H1 (cell line): ENCODE results near the gene ARL6IP4. TPM values are rescaled to one million over a fixed set of nuclear protein-coding genes. Genes with fewer than 3 reads are reported as not detected.
A peak's percentile ranks its signal among the peaks of the same experiment; 100 is the strongest.

Experiments
- CTCF ChIA-PET: fragments of 300-600 bp; sonication (Branson Sonifier 250); formaldehyde crosslinking; loops from one replicate; lab custom pipeline; 2021; ENCODE audit not compliant: partially characterized antibody; lab: Charles Lee
- POLR2A ChIA-PET: fragments of 300-600 bp; sonication (Branson Sonifier 250); formaldehyde crosslinking; loops from one replicate; lab custom pipeline; 2021; ENCODE audit warnings: inconsistent platforms; ENCODE audit not compliant: partially characterized antibody; lab: Charles Lee
- DNase-seq, 2 experiments: peaks; one replicate each; pipeline versions ENCODE4 v3.0.0 to v3.0.0-alpha.2; 2010 to 2022; ENCODE audit warnings: low spot score in 2 of 2, low read depth in 1 of 2, mixed read lengths in 1 of 2
- FAIRE-seq: peaks from 2 replicates; lab custom pipeline; 2011; peaks lifted over from hg19 to GRCh38; lab: Jason Lieb, UNC
- H2AFZ ChIP-seq: 2 replicates; pipeline ENCODE4 v1.8.1; 2012; ENCODE audit warnings: low read length, inconsistent platforms
- H2AK5ac ChIP-seq: 2 replicates; pipeline ENCODE4 v1.6.1; 2013; ENCODE audit warnings: low read depth, low read length
- H2BK120ac ChIP-seq: replicated peaks from 2 replicates; pipeline ENCODE3; 2013; ENCODE audit warnings: low read depth, low read length, inconsistent platforms
- H2BK12ac ChIP-seq: 2 replicates; pipeline ENCODE4 v1.6.1; 2013; ENCODE audit warnings: low read depth, low read length
- H2BK15ac ChIP-seq: 2 replicates; pipeline ENCODE4 v1.6.1; 2013; ENCODE audit warnings: low read length
- H2BK20ac ChIP-seq: 2 replicates; pipeline ENCODE4 v1.6.1; 2013; ENCODE audit warnings: low read length
- H2BK5ac ChIP-seq: 2 replicates; pipeline ENCODE4 v1.6.1; 2013; ENCODE audit warnings: low read depth, low read length
- H3K14ac ChIP-seq: 2 replicates; pipeline ENCODE4 v1.6.1; 2013; ENCODE audit warnings: inconsistent platforms; ENCODE audit not compliant: insufficient read length
- H3K18ac ChIP-seq: 2 replicates; pipeline ENCODE4 v1.6.1; 2013; ENCODE audit warnings: low read length; ENCODE audit errors: extremely low read depth
- H3K23ac ChIP-seq: 2 replicates; pipeline ENCODE4 v1.6.1; 2013; ENCODE audit warnings: inconsistent platforms; ENCODE audit not compliant: insufficient read length
- H3K23me2 ChIP-seq: 2 replicates; pipeline ENCODE4 v1.6.1; 2013; ENCODE audit warnings: low read depth, low read length
- H3K27ac ChIP-seq: 2 replicates; pipeline ENCODE4 v1.6.1; 2011; ENCODE audit warnings: low read depth, low read length, inconsistent platforms
- H3K27me3 ChIP-seq, 4 experiments: replicated peaks in 1 of 4; 1 replicate in 1 of 4; 2 replicates in 3 of 4; pipeline versions ENCODE4 v1.6.1 to v1.8.1; 2011 to 2013; ENCODE audit warnings: low read length in 3 of 4, mild to moderate bottlenecking in 3 of 4, inconsistent platforms in 2 of 4, mixed read lengths in 2 of 4, moderate library complexity in 1 of 4; ENCODE audit not compliant: control insufficient read depth in 3 of 4, insufficient read depth in 3 of 4; ENCODE audit errors: extremely low read depth in 1 of 4
- H3K36me3 ChIP-seq, 4 experiments: 2 replicates each; pipeline versions ENCODE4 v1.6.1 to v1.8.1; 2011 to 2013; ENCODE audit warnings: mild to moderate bottlenecking in 4 of 4, low read length in 3 of 4, moderate library complexity in 2 of 4, control low read depth in 1 of 4, inconsistent platforms in 1 of 4; ENCODE audit not compliant: insufficient read depth in 4 of 4, control insufficient read depth in 2 of 4
- H3K4ac ChIP-seq: replicated peaks from 2 replicates; pipeline ENCODE3; 2013; ENCODE audit warnings: low read length, low read depth, mixed read lengths, inconsistent platforms; ENCODE audit not compliant: insufficient read length
- H3K4me1 ChIP-seq, 4 experiments: replicated peaks in 1 of 4; 1 replicate in 1 of 4; 2 replicates in 3 of 4; pipeline versions ENCODE4 v1.6.1 to v1.8.1; 2011 to 2013; ENCODE audit warnings: low read length in 3 of 4, inconsistent platforms in 2 of 4, mixed read lengths in 1 of 4; ENCODE audit not compliant: insufficient read depth in 4 of 4, control insufficient read depth in 3 of 4
- H3K4me2 ChIP-seq, 2 experiments: 2 replicates each; pipeline versions ENCODE4 v1.6.1 to v1.8.1; 2011 to 2013; ENCODE audit warnings: low read depth in 2 of 2, low read length in 2 of 2, control low read depth in 1 of 2, inconsistent platforms in 1 of 2, mild to moderate bottlenecking in 1 of 2; ENCODE audit not compliant: insufficient read depth in 1 of 2
- H3K4me3 ChIP-seq, 4 experiments: fragments of 200-600, 300-600 bp in 1 of 4; sonication (generic), shearing (Covaris generic), sonication (Bioruptor Twin) in 1 of 4; 2 replicates each; pipeline versions ENCODE4 v1.5.1 to v1.8.1; 2011 to 2016; ENCODE audit warnings: low read length in 4 of 4, low read depth in 3 of 4, control low read depth in 2 of 4, inconsistent platforms in 2 of 4, mild to moderate bottlenecking in 2 of 4, mixed read lengths in 1 of 4, moderate library complexity in 1 of 4; ENCODE audit not compliant: insufficient read depth in 2 of 4; ENCODE audit errors: extremely low read depth in 1 of 4
- H3K56ac ChIP-seq: replicated peaks from 2 replicates; pipeline ENCODE3; 2013; ENCODE audit warnings: low read depth, mild to moderate bottlenecking, mixed read lengths, low read length, inconsistent platforms; ENCODE audit not compliant: insufficient read length
- H3K79me1 ChIP-seq: 2 replicates; pipeline ENCODE4 v1.6.1; 2013; ENCODE audit warnings: low read depth, low read length, control low read depth
- H3K79me2 ChIP-seq, 2 experiments: 2 replicates each; pipeline versions ENCODE4 v1.6.1 to v1.8.1; 2012 to 2013; ENCODE audit warnings: low read length in 2 of 2, mild to moderate bottlenecking in 2 of 2, inconsistent platforms in 1 of 2; ENCODE audit not compliant: insufficient read depth in 2 of 2, control insufficient read depth in 1 of 2
- H3K9ac ChIP-seq, 4 experiments: replicated peaks in 1 of 4; 1 replicate in 1 of 4; 2 replicates in 3 of 4; pipeline versions ENCODE4 v1.6.1 to v1.8.1; 2011 to 2013; ENCODE audit warnings: low read depth in 3 of 4, low read length in 3 of 4, control low read depth in 2 of 4, mild to moderate bottlenecking in 2 of 4, moderate library complexity in 2 of 4, inconsistent platforms in 1 of 4; ENCODE audit errors: extremely low read depth in 1 of 4
- H3K9me3 ChIP-seq, 2 experiments: 2 replicates each; pipeline versions ENCODE4 v1.6.1 to v1.8.1; 2012 to 2013; ENCODE audit warnings: mild to moderate bottlenecking in 2 of 2, moderate library complexity in 2 of 2, control low read depth in 1 of 2, inconsistent platforms in 1 of 2, low read depth in 1 of 2, low read length in 1 of 2, mixed read lengths in 1 of 2; ENCODE audit not compliant: insufficient read depth in 2 of 2
- H4K20me1 ChIP-seq, 2 experiments: replicated peaks in 1 of 2; 2 replicates each; pipeline versions ENCODE3 to v1.8.1; 2011 to 2013; ENCODE audit warnings: inconsistent platforms in 2 of 2, low read length in 2 of 2, mild to moderate bottlenecking in 1 of 2; ENCODE audit not compliant: insufficient read depth in 2 of 2, control insufficient read depth in 1 of 2
- H4K5ac ChIP-seq: 2 replicates; pipeline ENCODE4 v1.6.1; 2013; ENCODE audit warnings: low read length, low read depth, mixed read lengths, inconsistent platforms; ENCODE audit not compliant: insufficient read length
- H4K8ac ChIP-seq: 2 replicates; pipeline ENCODE4 v1.8.0; 2013; ENCODE audit warnings: mild to moderate bottlenecking, moderate library complexity, low read length, inconsistent platforms; ENCODE audit not compliant: insufficient read depth; ENCODE audit errors: extremely low read depth
- H4K91ac ChIP-seq: replicated peaks from 2 replicates; pipeline ENCODE3; 2013; ENCODE audit warnings: low read length, mixed read lengths, inconsistent platforms; ENCODE audit not compliant: insufficient read length
- CBX8 ChIP-seq: fragments of 300-800, 300-1000 bp; sonication (generic); IDR thresholded peaks from 2 replicates; pipeline ENCODE4 v1.7.1; 2016; ENCODE audit warnings: low read depth, low read length, borderline replicate concordance
- WGBS, 2 experiments: shearing (Covaris generic) in 1 of 2; methylation state at CpG; one replicate each; pipeline versions ENCODE4 v1.1.6 to v1.1.7; 2013 to 2015; ENCODE audit warnings: low lambda C conversion rate in 2 of 2, mixed read lengths in 2 of 2, inconsistent platforms in 1 of 2, low coverage in 1 of 2, missing lambda C conversion rate in 1 of 2; ENCODE audit not compliant: insufficient replicate concordance in 2 of 2, insufficient coverage in 1 of 2, insufficient read length in 1 of 2; ENCODE audit errors: extremely low coverage in 1 of 2, missing lambda C conversion rate in 1 of 2; 5-methylcytosine and 5-hydroxymethylcytosine counted together
- polyA plus RNA-seq, 7 experiments: library from polyadenylated mRNA; depleted of rRNA in 3 of 7; stranded (reverse) in 5 of 7; unstranded in 2 of 7; fragments of >200 nt in 5 of 7; fragments of 200-250 nt in 2 of 7; gene quantifications; 1 replicate in 5 of 7; 2 replicates in 1 of 7; 4 replicates in 1 of 7; pipeline versions ENCODE4 v1.2.1 to v1.2.3, GENCODE V29; 2011 to 2013; ENCODE audit warnings: missing spikeins in 2 of 7, mixed read lengths in 2 of 7
- total RNA-seq: library from RNA; stranded (reverse); fragmentation: NEBNext Ultra II Directional; extraction: Animal tissue kit (Norgen Biotek cat#: 25700); gene quantifications from 2 replicates; pipeline ENCODE4 v1.2.1, GENCODE V29; 2021
- TF ChIP-seq, protein P1 (sequence below): IDR thresholded peaks from 2 replicates; pipeline ENCODE4 v1.6.1; 2012; ENCODE audit warnings: inconsistent platforms

ARL6IP4 gene
- total and polyA plus RNA-seq, 2 of the 8 experiments (the other 6 are each of a cell fraction or from before 2014, with no cell fraction given): 76.4 to 109 TPM

- Histone ChIP-seq H3K36me3 (peaks cover 0 to 6% (median 1%) of the 10 kb centered on the region in 4 experiments; a peak in 2 of 8 replicates), H4K20me1 (peaks cover 0 to 12% of the 10 kb centered on the region in 2 experiments), H3K18ac (no peak overlapping the region), H2BK20ac (no peak overlapping the region), H2BK5ac (no peak overlapping the region), H4K91ac (peak overlapping the region; percentile 17), H3K14ac (no peak overlapping the region), H4K5ac (no peak overlapping the region), H3K4me2 (peak overlapping the region; percentile 90 to 95), H2BK120ac (no peak overlapping the region), H3K23me2 (peaks cover 21% of the 10 kb centered on the region), H3K27me3 (no peaks in the 10 kb centered on the region), H3K9me3 (no peaks in the 10 kb centered on the region), H3K23ac (no peak overlapping the region), H3K4ac (peak overlapping the region; percentile 48), H3K79me1 (peaks cover 7% of the 10 kb centered on the region; the same call in 1 of the 2 replicates), H3K9ac (peak overlapping the region in 2 of 4 experiments; percentile 13 to 82; a peak in 2 of 7 replicates), H3K4me3 (peak overlapping the region; percentile 77 to 92 (median 85); a peak in 7 of 8 replicates), H2AFZ (no peak overlapping the region), H2BK15ac (0 out of 2 replicates have a peak overlapping the region, but pooled peaks have one; percentile 16), H2BK12ac (0 out of 2 replicates have a peak overlapping the region, but pooled peaks have one; percentile 39), H3K56ac (no peak overlapping the region), H3K79me2 (peaks cover 0 to 12% of the 10 kb centered on the region in 2 experiments; a peak in 1 of 4 replicates), H3K27ac (no peak overlapping the region), H2AK5ac (no peak overlapping the region), H4K8ac (peak overlapping the region; percentile 87), H3K4me1 (peaks cover 0 to 20% (median 11%) of the 10 kb centered on the region in 4 experiments; a peak in 6 of 7 replicates)
- POLR2A ChIA-PET: interaction anchor here (0.8 to 2.8 kb wide), 17 partner anchors 8 to 254 kb away, joined by 3 to 13 read pairs (median 3); partner anchors contain the start of genes MPHOSPH9 and MTRFR
- DNase-seq: peak in 1 of 2 experiments; percentile 49
- no peak for FAIRE-seq
- TF ChIP-seq CBX8: no peak
- TF ChIP-seq, protein P1, sequence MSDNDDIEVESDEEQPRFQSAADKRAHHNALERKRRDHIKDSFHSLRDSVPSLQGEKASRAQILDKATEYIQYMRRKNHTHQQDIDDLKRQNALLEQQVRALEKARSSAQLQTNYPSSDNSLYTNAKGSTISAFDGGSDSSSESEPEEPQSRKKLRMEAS: 0 out of 2 replicates have a peak, but pooled peaks have one; percentile 26
- CTCF ChIA-PET: interaction anchor here (0.6 to 1.8 kb wide), 11 partner anchors 13 to 259 kb away, joined by 3 to 8 read pairs (median 3); partner anchors contain the start of genes ABCB9, MPHOSPH9 and MTRFR
- 87% methylated on average over 25 of the region's 28 CpGs; no CpG with 5 or more reads in 1 of the 2 experiments for WGBS, 2 experiments
Observed at GRCh38 chr12:122979001-122979907, 1.2 kb upstream of the ARL6IP4 start.
